ENCODE measurements around the gene MUC4.

- TF ChIP-seq, protein P1, sequence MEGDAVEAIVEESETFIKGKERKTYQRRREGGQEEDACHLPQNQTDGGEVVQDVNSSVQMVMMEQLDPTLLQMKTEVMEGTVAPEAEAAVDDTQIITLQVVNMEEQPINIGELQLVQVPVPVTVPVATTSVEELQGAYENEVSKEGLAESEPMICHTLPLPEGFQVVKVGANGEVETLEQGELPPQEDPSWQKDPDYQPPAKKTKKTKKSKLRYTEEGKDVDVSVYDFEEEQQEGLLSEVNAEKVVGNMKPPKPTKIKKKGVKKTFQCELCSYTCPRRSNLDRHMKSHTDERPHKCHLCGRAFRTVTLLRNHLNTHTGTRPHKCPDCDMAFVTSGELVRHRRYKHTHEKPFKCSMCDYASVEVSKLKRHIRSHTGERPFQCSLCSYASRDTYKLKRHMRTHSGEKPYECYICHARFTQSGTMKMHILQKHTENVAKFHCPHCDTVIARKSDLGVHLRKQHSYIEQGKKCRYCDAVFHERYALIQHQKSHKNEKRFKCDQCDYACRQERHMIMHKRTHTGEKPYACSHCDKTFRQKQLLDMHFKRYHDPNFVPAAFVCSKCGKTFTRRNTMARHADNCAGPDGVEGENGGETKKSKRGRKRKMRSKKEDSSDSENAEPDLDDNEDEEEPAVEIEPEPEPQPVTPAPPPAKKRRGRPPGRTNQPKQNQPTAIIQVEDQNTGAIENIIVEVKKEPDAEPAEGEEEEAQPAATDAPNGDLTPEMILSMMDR (conservative IDR thresholded peaks at IDR 0.05; ENCODE audit: low read depth in 2 of 2): no peak
- TF ChIP-seq POLR2AphosphoS5 (IDR thresholded peaks at IDR 0.05; ENCODE audit: low read depth) (no peak), EZH2 (IDR thresholded peaks at IDR 0.05; ENCODE audit: low read depth, unreplicated experiment) (no peak), EZH2phosphoT487 (IDR thresholded peaks at IDR 0.05; ENCODE audit: unreplicated experiment) (no peak), JUNB (IDR thresholded peaks at IDR 0.05; ENCODE audit: unreplicated experiment) (no peak)
- TF ChIP-seq, protein P2, sequence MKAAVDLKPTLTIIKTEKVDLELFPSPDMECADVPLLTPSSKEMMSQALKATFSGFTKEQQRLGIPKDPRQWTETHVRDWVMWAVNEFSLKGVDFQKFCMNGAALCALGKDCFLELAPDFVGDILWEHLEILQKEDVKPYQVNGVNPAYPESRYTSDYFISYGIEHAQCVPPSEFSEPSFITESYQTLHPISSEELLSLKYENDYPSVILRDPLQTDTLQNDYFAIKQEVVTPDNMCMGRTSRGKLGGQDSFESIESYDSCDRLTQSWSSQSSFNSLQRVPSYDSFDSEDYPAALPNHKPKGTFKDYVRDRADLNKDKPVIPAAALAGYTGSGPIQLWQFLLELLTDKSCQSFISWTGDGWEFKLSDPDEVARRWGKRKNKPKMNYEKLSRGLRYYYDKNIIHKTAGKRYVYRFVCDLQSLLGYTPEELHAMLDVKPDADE (IDR thresholded peaks at IDR 0.05): no peak
- TF ChIP-seq, protein P3, sequence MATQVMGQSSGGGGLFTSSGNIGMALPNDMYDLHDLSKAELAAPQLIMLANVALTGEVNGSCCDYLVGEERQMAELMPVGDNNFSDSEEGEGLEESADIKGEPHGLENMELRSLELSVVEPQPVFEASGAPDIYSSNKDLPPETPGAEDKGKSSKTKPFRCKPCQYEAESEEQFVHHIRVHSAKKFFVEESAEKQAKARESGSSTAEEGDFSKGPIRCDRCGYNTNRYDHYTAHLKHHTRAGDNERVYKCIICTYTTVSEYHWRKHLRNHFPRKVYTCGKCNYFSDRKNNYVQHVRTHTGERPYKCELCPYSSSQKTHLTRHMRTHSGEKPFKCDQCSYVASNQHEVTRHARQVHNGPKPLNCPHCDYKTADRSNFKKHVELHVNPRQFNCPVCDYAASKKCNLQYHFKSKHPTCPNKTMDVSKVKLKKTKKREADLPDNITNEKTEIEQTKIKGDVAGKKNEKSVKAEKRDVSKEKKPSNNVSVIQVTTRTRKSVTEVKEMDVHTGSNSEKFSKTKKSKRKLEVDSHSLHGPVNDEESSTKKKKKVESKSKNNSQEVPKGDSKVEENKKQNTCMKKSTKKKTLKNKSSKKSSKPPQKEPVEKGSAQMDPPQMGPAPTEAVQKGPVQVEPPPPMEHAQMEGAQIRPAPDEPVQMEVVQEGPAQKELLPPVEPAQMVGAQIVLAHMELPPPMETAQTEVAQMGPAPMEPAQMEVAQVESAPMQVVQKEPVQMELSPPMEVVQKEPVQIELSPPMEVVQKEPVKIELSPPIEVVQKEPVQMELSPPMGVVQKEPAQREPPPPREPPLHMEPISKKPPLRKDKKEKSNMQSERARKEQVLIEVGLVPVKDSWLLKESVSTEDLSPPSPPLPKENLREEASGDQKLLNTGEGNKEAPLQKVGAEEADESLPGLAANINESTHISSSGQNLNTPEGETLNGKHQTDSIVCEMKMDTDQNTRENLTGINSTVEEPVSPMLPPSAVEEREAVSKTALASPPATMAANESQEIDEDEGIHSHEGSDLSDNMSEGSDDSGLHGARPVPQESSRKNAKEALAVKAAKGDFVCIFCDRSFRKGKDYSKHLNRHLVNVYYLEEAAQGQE (IDR thresholded peaks at IDR 0.05; ENCODE audit: unreplicated experiment): no peak
Measured at GRCh38 chr3:195735036-195735695, 76.6 kb downstream of the MUC4 start.
